C1 segment of cervical spinal cord (tissue), 14 donors: Measurements from ENCODE around the gene GSX2.
A peak's percentile ranks its signal among the peaks of the same experiment; 100 is the strongest.

ENCODE experiments used
- DNase-seq, 14 donors: peaks; one replicate each; lab custom pipeline; 2025; lab: John Stamatoyannopoulos, UW

GSX2 gene

GRCh38 chr4:54076673-54077072 lies 23.3 kb upstream of the GSX2 start:
- DNase-seq, result no peak

GRCh38 chr4:54077812-54078211 lies 22.2 kb upstream of the GSX2 start:
- DNase-seq, result no peak

GRCh38 chr4:54082168-54082567 lies 17.8 kb upstream of the GSX2 start:
- no peak for DNase-seq

- peak in 10 of 14 donors; percentile 13 to 69 (median 38) for DNase-seq
Observed at GRCh38 chr4:54085284-54085683, 14.7 kb upstream of the GSX2 start.

- no peak for DNase-seq
Observed at GRCh38 chr4:54089875-54090274, 10.1 kb upstream of the GSX2 start.

- no peak for DNase-seq
Observed at GRCh38 chr4:54090404-54090803, 9.6 kb upstream of the GSX2 start.

- DNase-seq, result peak in 1 of 14 donors; percentile 6
Observed at GRCh38 chr4:54090804-54091623, 8.9 kb upstream of the GSX2 start.

- DNase-seq, result peak in 13 of 14 donors; percentile 8 to 67 (median 41)
Observed at GRCh38 chr4:54091637-54092404, 8.1 kb upstream of the GSX2 start.

GRCh38 chr4:54092405-54093323 lies 7.3 kb upstream of the GSX2 start:
- no peak for DNase-seq

- DNase-seq, result no peak
Observed at GRCh38 chr4:54093324-54094240, 6.4 kb upstream of the GSX2 start.

- no peak for DNase-seq
Observed at GRCh38 chr4:54094451-54094850, 5.5 kb upstream of the GSX2 start.

- DNase-seq, result no peak
Observed at GRCh38 chr4:54095110-54095825, 4.7 kb upstream of the GSX2 start.

- DNase-seq, result no peak
Observed at GRCh38 chr4:54096295-54096962, 3.5 kb upstream of the GSX2 start.

- DNase-seq, result no peak
Observed at GRCh38 chr4:54097152-54097551, 2.8 kb upstream of the GSX2 start.

- DNase-seq, result no peak
Observed at GRCh38 chr4:54098375-54098774, 1.6 kb upstream of the GSX2 start.

- no peak for DNase-seq
Observed at GRCh38 chr4:54099287-54099747, 646 bp upstream of the GSX2 start.

- DNase-seq, result no peak
Observed at GRCh38 chr4:54100595-54101189, 729 bp downstream of the GSX2 start.

GRCh38 chr4:54101190-54102041 lies 1.5 kb downstream of the GSX2 start:
- DNase-seq, result no peak
